ENCODE measurements around the gene KCND3. TPM values are rescaled to one million over a fixed set of nuclear protein-coding genes. Genes with fewer than 3 reads are reported as not detected.

The KCND3 gene
- total and polyA plus RNA-seq, 2 of the 4 experiments (the other 2 are of a cell fraction), result under 0.01 to 0.03 TPM

GRCh38 chr1:111776861-111777260 is 212.6 kb downstream of the KCND3 start:
- Histone ChIP-seq H3K4ac (ENCODE audit: low read depth, low read length) (peak overlapping the region; percentile 84), H3K56ac (ENCODE audit: extremely low read depth, insufficient read depth, low read length) (no peak overlapping the region; the same call in 1 of the 2 replicates), H3K18ac (ENCODE audit: low read depth, low read length) (peak overlapping the region; percentile 20; the same call in 1 of the 2 replicates), H3K23ac (ENCODE audit: low read depth, low read length) (peak overlapping the region; percentile 59; the same call in 1 of the 2 replicates), H3K79me1 (ENCODE audit: low read depth in 1 of 2, low read length in 2 of 2) (no peaks in the 10 kb centered on the region; a peak in 1 of 4 replicates), H2BK5ac (ENCODE audit: low read depth, low read length, poor library complexity, severe bottlenecking) (peak overlapping the region; percentile 15), H3K36me3 (ENCODE audit: control insufficient read depth, insufficient read depth, low read length) (no peaks in the 10 kb centered on the region), H2BK20ac (ENCODE audit: low read depth, low read length) (peak overlapping the region; percentile 96), H3K9ac (ENCODE audit: low read depth, low read length) (no peak overlapping the region), H2AFZ (replicated peaks; ENCODE audit: low read length, poor library complexity) (peak overlapping the region; percentile 18), H4K5ac (ENCODE audit: low read depth, low read length) (no peak overlapping the region; the same call in 1 of the 2 replicates), H4K91ac (ENCODE audit: insufficient read depth, low read depth, low read length) (peak overlapping the region; percentile 91), H2BK120ac (ENCODE audit: low read depth, low read length) (peak overlapping the region; percentile 73), H2BK15ac (ENCODE audit: low read depth, low read length) (peak overlapping the region; percentile 75; the same call in 2 of the 3 replicates), H2AK5ac (ENCODE audit: low read depth, low read length) (peak overlapping the region; percentile 84), H3K9me1 (ENCODE audit: insufficient read depth, low read length) (peaks cover 7% of the 10 kb centered on the region), H3K27ac (ENCODE audit: insufficient read depth, low read length) (no peak overlapping the region; the same call in 1 of the 2 replicates), H3K14ac (replicated peaks; ENCODE audit: low read depth, low read length) (peak overlapping the region; percentile 80; the same call in 1 of the 2 replicates), H3K9me3 (ENCODE audit: control insufficient read depth, insufficient read depth, low read length) (no peaks in the 10 kb centered on the region), H3K4me3 (ENCODE audit: insufficient read depth, low read depth, low read length) (no peak overlapping the region), H3K4me1 (ENCODE audit: control insufficient read depth, insufficient read depth, low read length) (peaks cover 23% of the 10 kb centered on the region), H4K20me1 (ENCODE audit: insufficient read depth, low read length) (no peaks in the 10 kb centered on the region), H3K4me2 (ENCODE audit: low read depth, low read length) (no peak overlapping the region), H2AK9ac (replicated peaks; ENCODE audit: low read depth, low read length, poor library complexity) (no peak overlapping the region), H4K8ac (ENCODE audit: low read depth in 2 of 2, low read length in 2 of 2) (peak overlapping the region; percentile 39 to 40; a peak in 1 of 4 replicates), H3K27me3 (ENCODE audit: control insufficient read depth, insufficient read depth, low read length) (peaks cover under 1% of the 10 kb centered on the region)
- ATAC-seq (ENCODE audit: low read depth) (no peak), DNase-seq (no peak)
- WGBS, 2 experiments (ENCODE audit: extremely low coverage in 2 of 2, insufficient read length in 1 of 2), result 93% methylated on average over 5 of the region's 8 CpGs; no CpG with 5 or more reads in 1 of the 2 experiments
- POLR2A ChIA-PET (ENCODE audit: unreplicated experiment), result no interaction called here
- BruUV-seq (replicated peaks), result no TSS peak
- TF ChIP-seq CEBPB (IDR thresholded peaks at IDR 0.05; ENCODE audit: low read depth, low read length) (no peak), FOS (IDR thresholded peaks at IDR 0.05; ENCODE audit: low read depth, low read length) (no peak), MAFK (IDR thresholded peaks at IDR 0.05; ENCODE audit: low read depth, low read length) (no peak), RFX5 (IDR thresholded peaks at IDR 0.05; ENCODE audit: low read depth, low read length) (no peak), RCOR1 (IDR thresholded peaks at IDR 0.05; ENCODE audit: insufficient replicate concordance, low read length) (no peak), SMC3 (IDR thresholded peaks at IDR 0.05; ENCODE audit: low read depth, low read length) (no peak), BHLHE40 (IDR thresholded peaks at IDR 0.05; ENCODE audit: low read depth, low read length) (no peak), CTCF (conservative IDR thresholded peaks at IDR 0.05; ENCODE audit: low read depth, low read length) (no peak), USF2 (IDR thresholded peaks at IDR 0.05; ENCODE audit: low read depth, low read length) (no peak), MXI1 (IDR thresholded peaks at IDR 0.05; ENCODE audit: borderline replicate concordance, low read depth, low read length) (no peak), RAD21 (IDR thresholded peaks at IDR 0.05; ENCODE audit: low read length) (no peak), POLR2A (IDR thresholded peaks at IDR 0.05; ENCODE audit: low read depth, low read length) (no peak), CHD1 (IDR thresholded peaks at IDR 0.05; ENCODE audit: low read depth, low read length) (no peak), ELK1 (IDR thresholded peaks at IDR 0.05; ENCODE audit: borderline replicate concordance, low read depth, low read length) (no peak), MAZ (IDR thresholded peaks at IDR 0.05; ENCODE audit: borderline replicate concordance, low read depth, low read length) (no peak), NFE2L2 (IDR thresholded peaks at IDR 0.05; ENCODE audit: low read depth, low read length) (no peak)
- intact Hi-C loops (cut with micrococcal nuclease) (loop anchor here (5.0 kb wide), 4 partner anchors 100 to 585 kb away; no protein-coding TSS in a partner anchor), dilution Hi-C loops (cut with HindIII; ENCODE audit: low sequenced_read_pairs, unreplicated experiment) (no loop called here), in situ Hi-C loops (cut with MboI; ENCODE audit: low sequenced_read_pairs) (no loop called here)
- CTCF ChIA-PET, result interaction anchor here (1.0 kb wide), 1 partner anchor 9 kb away, joined by 3 read pairs; no protein-coding TSS in a partner anchor

All from IMR-90 (cell line).